Muscle of leg (tissue), 11 donors: ENCODE measurements around the gene UNC5A. TPM values are rescaled to one million over a fixed set of nuclear protein-coding genes. Genes with fewer than 3 reads are reported as not detected.

Source experiments
- DNase-seq: peaks from one replicate; pipeline ENCODE4 v3.0.0; 2013
- H3K27ac ChIP-seq: one replicate; pipeline ENCODE4 v1.5.1; 2013; ENCODE audit warnings: mild to moderate bottlenecking, low read length, control low read depth
- H3K27me3 ChIP-seq: one replicate; pipeline ENCODE4 v1.6.1; 2013; ENCODE audit warnings: low read length; ENCODE audit not compliant: control insufficient read depth, insufficient read depth
- H3K36me3 ChIP-seq: one replicate; pipeline ENCODE4 v1.6.1; 2013; ENCODE audit warnings: low read length; ENCODE audit not compliant: control insufficient read depth, insufficient read depth
- H3K4me1 ChIP-seq: one replicate; pipeline ENCODE4 v1.6.1; 2013; ENCODE audit warnings: low read length; ENCODE audit not compliant: control insufficient read depth, insufficient read depth
- H3K4me3 ChIP-seq: one replicate; pipeline ENCODE4 v1.5.1; 2013; ENCODE audit warnings: low read length, control low read depth
- H3K9me3 ChIP-seq: replicated peaks from 2 replicates; pipeline ENCODE4 v1.6.1; 2013; ENCODE audit warnings: low read depth, low read length; ENCODE audit not compliant: control insufficient read depth
- WGBS: methylation state at CpG from one replicate; pipeline ENCODE4 v1.1.5; 2013; ENCODE audit warnings: missing lambda C conversion rate; ENCODE audit not compliant: insufficient coverage; 5-methylcytosine and 5-hydroxymethylcytosine counted together
- polyA plus RNA-seq, 8 donors: library from polyadenylated mRNA; unstranded; fragments of 120-200 nt; gene quantifications; one replicate each; pipeline versions ENCODE4 v1.2.1 to v1.2.3, GENCODE V29; 2013; ENCODE audit warnings: inconsistent platforms in 1 of 8, low replicate concordance in 1 of 8; ENCODE audit not compliant: insufficient read length in 8 of 8, insufficient read depth in 1 of 8
- total RNA-seq: library from RNA; stranded (reverse); fragments of 120-200 nt; gene quantifications from one replicate; pipeline ENCODE4 v1.2.4, GENCODE V29; 2013

The UNC5A gene
- total and polyA plus RNA-seq, 9 donors, result 0.62 to 2.1 (median 1.5) TPM

GRCh38 chr5:176878463-176878862 lies 68.1 kb downstream of the UNC5A start:
- no peak overlapping the region for H3K4me3 ChIP-seq
- H3K27me3 ChIP-seq, result peaks cover 36% of the 10 kb centered on the region
- no peak overlapping the region for H3K27ac ChIP-seq
- H3K36me3 ChIP-seq, result no peaks in the 10 kb centered on the region
- H3K9me3 ChIP-seq, result no peaks in the 10 kb centered on the region
- peaks cover 14% of the 10 kb centered on the region for H3K4me1 ChIP-seq
- 87% methylated on average over 11 of the region's 12 CpGs for WGBS
- DNase-seq, result no peak

- no peaks in the 10 kb centered on the region for H3K36me3 ChIP-seq
- H3K27ac ChIP-seq, result no peak overlapping the region
- DNase-seq, result no peak
- no peaks in the 10 kb centered on the region for H3K9me3 ChIP-seq
- WGBS, result 76% methylated on average over 15 of the region's 23 CpGs
- H3K4me1 ChIP-seq, result peaks cover 14% of the 10 kb centered on the region
- H3K4me3 ChIP-seq, result no peak overlapping the region
- H3K27me3 ChIP-seq, result peaks cover 34% of the 10 kb centered on the region
Observed at GRCh38 chr5:176878906-176879662, 68.7 kb downstream of the UNC5A start.

- WGBS, result 45% methylated on average over 15 of the region's 23 CpGs
Observed at GRCh38 chr5:176879663-176880361, 69.5 kb downstream of the UNC5A start.

GRCh38 chr5:176880366-176881020 lies 70.1 kb downstream of the UNC5A start:
- no peaks in the 10 kb centered on the region for H3K36me3 ChIP-seq
- no peak overlapping the region for H3K27ac ChIP-seq
- peaks cover 21% of the 10 kb centered on the region for H3K27me3 ChIP-seq
- H3K4me1 ChIP-seq, result peaks cover 15% of the 10 kb centered on the region
- H3K4me3 ChIP-seq, result no peak overlapping the region
- DNase-seq, result no peak
- H3K9me3 ChIP-seq, result no peaks in the 10 kb centered on the region
- WGBS, result 86% methylated on average over 16 of the region's 26 CpGs

More at GRCh38 chr5:176879663-176880361, 69.5 kb downstream of the UNC5A start:
- Histone ChIP-seq H3K36me3 (no peaks in the 10 kb centered on the region), H3K27ac (no peak overlapping the region), H3K4me3 (no peak overlapping the region), H3K27me3 (peaks cover 27% of the 10 kb centered on the region), H3K9me3 (no peaks in the 10 kb centered on the region), H3K4me1 (peaks cover 18% of the 10 kb centered on the region)
- peak; percentile 56 for DNase-seq

GRCh38 chr5:176881021-176881749 lies 70.8 kb downstream of the UNC5A start:
- DNase-seq, result no peak
- Histone ChIP-seq H3K9me3 (no peaks in the 10 kb centered on the region), H3K36me3 (no peaks in the 10 kb centered on the region), H3K27ac (no peak overlapping the region), H3K27me3 (peaks cover 14% of the 10 kb centered on the region), H3K4me1 (peaks cover 15% of the 10 kb centered on the region), H3K4me3 (no peak overlapping the region)
- 92% methylated on average over 17 of the region's 28 CpGs for WGBS

- H3K27me3 ChIP-seq, result peaks cover 6% of the 10 kb centered on the region
- no peaks in the 10 kb centered on the region for H3K9me3 ChIP-seq
- no peak overlapping the region for H3K27ac ChIP-seq
- H3K4me1 ChIP-seq, result peaks cover 15% of the 10 kb centered on the region
- H3K36me3 ChIP-seq, result no peaks in the 10 kb centered on the region
- 69% methylated on average over 25 of the region's 25 CpGs for WGBS
- H3K4me3 ChIP-seq, result no peak overlapping the region
- no peak for DNase-seq
Observed at GRCh38 chr5:176881816-176882566, 71.6 kb downstream of the UNC5A start.

GRCh38 chr5:176882567-176882903 lies 72.2 kb downstream of the UNC5A start:
- Histone ChIP-seq H3K9me3 (no peaks in the 10 kb centered on the region), H3K4me1 (peaks cover 15% of the 10 kb centered on the region), H3K27me3 (peaks cover 2% of the 10 kb centered on the region), H3K27ac (no peak overlapping the region), H3K36me3 (no peaks in the 10 kb centered on the region), H3K4me3 (no peak overlapping the region)
- WGBS, result 35% methylated on average over 5 of the region's 6 CpGs
- peak; percentile 24 for DNase-seq

- Histone ChIP-seq H3K27ac (no peak overlapping the region), H3K4me3 (no peak overlapping the region), H3K27me3 (no peaks in the 10 kb centered on the region), H3K4me1 (peaks cover 15% of the 10 kb centered on the region), H3K9me3 (no peaks in the 10 kb centered on the region), H3K36me3 (no peaks in the 10 kb centered on the region)
- 88% methylated on average over 9 of the region's 17 CpGs for WGBS
- no peak for DNase-seq
Observed at GRCh38 chr5:176883700-176884570, 73.6 kb downstream of the UNC5A start.

- no peaks in the 10 kb centered on the region for H3K27me3 ChIP-seq
- H3K4me1 ChIP-seq, result peaks cover 15% of the 10 kb centered on the region
- H3K4me3 ChIP-seq, result no peak overlapping the region
- no peak overlapping the region for H3K27ac ChIP-seq
- DNase-seq, result no peak
- H3K9me3 ChIP-seq, result no peaks in the 10 kb centered on the region
- H3K36me3 ChIP-seq, result no peaks in the 10 kb centered on the region
- WGBS, result 26% methylated on average over 4 of the region's 4 CpGs
Observed at GRCh38 chr5:176884571-176884890, 74.2 kb downstream of the UNC5A start.
